HG02571 (cell line): ENCODE results near the gene TMEM91.

Source experiments
- ATAC-seq: cut with Tn5 transposase; IDR thresholded peaks from one replicate; pipeline ENCODE4 v1.9.1; 2021; ENCODE audit warnings: mild to moderate bottlenecking, moderate library complexity; ENCODE audit not compliant: unreplicated experiment

Gene TMEM91

DNA sequence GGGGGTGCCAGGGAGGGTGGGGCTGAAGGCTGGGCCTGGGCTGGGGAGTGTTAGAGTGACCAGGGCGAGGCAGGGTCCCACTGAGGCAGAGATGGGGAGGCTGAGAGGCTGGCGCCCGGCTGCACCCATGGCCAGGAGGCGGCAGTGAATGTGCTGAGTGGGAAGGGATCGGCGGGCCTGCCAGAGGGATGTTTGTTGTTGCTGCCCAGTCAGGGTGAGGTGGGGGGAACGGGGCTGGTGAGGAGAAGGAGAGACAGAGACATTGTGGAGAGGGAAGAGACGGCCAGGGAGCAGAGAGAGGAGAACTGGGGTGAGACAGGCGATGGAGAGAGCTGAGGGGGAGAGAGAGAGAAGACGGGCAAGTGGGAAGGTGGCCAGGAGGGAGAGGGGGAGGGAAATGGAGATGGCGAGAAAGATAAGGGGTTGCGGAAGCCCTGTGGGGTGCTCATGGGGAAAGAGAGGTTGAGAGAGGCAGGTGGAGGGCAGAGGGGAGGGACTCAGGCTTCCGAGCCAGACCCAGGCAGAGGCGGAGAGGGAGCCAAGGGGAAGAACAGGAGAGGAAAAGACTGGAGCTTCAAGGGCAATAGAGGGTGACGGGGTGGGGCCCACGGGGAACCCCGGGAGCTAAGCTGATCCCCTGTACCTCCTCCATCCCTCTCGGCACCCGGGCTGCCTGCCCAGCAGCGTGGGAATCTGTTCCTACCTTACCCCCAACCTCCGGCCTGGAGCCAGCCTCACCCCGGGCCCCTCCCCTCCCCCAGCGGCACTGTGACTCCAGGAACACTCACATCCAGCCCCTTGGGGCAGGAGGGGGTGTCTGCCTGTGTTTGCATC is 51.5 kb downstream of the TMEM91 start:
- no peak for ATAC-seq

DNA sequence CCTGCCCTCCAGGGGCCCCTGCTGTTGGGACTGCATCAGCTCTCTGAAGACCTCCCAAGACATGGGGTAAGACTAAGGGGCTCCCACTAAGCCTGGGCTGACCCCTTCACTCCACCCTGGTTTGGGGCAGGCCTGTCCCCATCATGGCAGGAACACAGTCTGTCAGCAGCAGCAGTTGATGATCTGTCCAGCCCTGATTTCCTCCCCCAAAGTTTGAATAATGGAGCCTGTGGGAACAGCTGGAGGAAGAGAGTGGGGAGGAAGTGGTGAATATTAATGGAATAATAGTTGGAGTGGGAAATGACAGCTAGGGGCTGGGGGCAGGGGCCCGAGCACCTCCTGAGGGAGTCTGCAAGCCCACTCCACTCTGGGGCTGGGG is 52.1 kb downstream of the TMEM91 start:
- ATAC-seq = no peak

- ATAC-seq = no peak
These were observed 54.6 kb downstream of the TMEM91 start for GRCh38 chr19:41430922-41431321.

GRCh38 chr19:41431426-41432386 is 55.4 kb downstream of the TMEM91 start:
- no peak for ATAC-seq

DNA sequence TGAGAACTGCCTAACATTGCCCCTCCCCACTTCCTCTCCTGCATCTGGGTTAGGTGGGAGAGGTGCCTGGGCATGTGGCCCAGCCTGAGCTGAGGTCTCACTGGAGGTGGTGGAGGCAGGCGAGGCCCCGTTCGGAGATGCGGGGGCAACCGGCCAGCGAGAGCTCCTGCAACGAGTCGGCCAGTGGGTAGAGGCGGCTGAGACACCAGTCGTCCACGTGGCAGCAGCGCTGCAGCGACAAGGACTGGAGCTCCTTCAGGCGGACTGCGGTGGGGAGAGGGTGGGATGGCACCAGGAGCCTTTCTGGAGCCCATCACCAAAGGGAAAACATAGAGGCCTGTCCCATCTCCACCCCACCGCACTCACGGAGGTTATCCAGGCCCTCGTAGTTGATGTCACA is 56.8 kb downstream of the TMEM91 start:
- no peak for ATAC-seq
